HAP-1 (cell line): ENCODE measurements around the gene PTPRK.

Experiments used
- DNase-seq, 2 experiments: peaks; one replicate each; pipeline ENCODE4 v3.0.0-alpha.2; 2016 to 2020; ENCODE audit warnings: low spot score in 2 of 2
- H3K27me3 ChIP-seq: fragments of 250-450 bp; sonication (Bioruptor Pico); 2 replicates; pipeline ENCODE4 v1.5.1; 2020; ENCODE audit warnings: low read depth, mild to moderate bottlenecking, moderate library complexity
- H3K36me3 ChIP-seq: fragments of 250-450 bp; sonication (Bioruptor Pico); replicated peaks from 2 replicates; pipeline ENCODE4 v1.5.1; 2020; ENCODE audit warnings: mild to moderate bottlenecking
- H3K4me1 ChIP-seq: fragments of 250-450 bp; sonication (Bioruptor Pico); 2 replicates; pipeline ENCODE4 v1.5.1; 2020; ENCODE audit warnings: mild to moderate bottlenecking
- H3K4me3 ChIP-seq: fragments of 250-450 bp; sonication (Bioruptor Pico); 2 replicates; pipeline ENCODE4 v1.5.1; 2020; ENCODE audit warnings: mild to moderate bottlenecking, moderate library complexity
- H3K9me3 ChIP-seq: fragments of 250-450 bp; sonication (Bioruptor Pico); 2 replicates; pipeline ENCODE4 v1.5.1; 2020; ENCODE audit warnings: mild to moderate bottlenecking, moderate library complexity
- in situ Hi-C: fragments of 300-500 bp; cut with MboI; formaldehyde crosslinking; loops from 3 replicates; pipeline ENCODE4 v1.14.3; 2020; ENCODE audit warnings: low sequenced_read_pairs, inconsistent platforms, mixed read lengths

The PTPRK gene

DNA sequence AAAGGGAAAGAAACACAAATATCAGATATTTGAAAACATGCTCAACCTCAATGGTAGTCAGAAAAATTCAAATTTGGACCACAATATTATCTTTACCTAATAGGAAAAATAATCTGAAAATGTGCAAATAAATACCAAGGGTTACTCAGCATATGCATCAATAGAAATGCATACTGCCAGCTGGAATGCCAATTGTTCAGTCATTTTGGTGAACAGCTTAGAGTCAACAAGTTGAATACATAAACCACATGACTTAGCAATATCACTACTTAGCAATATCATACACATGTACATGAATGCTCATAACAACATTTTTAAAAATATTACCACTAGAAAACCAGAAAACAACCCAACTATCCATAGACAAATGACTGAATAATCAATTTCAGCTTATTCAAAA lies 212.7 kb downstream of the PTPRK start:
- H3K27me3 ChIP-seq, result no peaks in the 10 kb centered on the region
- no peak for DNase-seq
- in situ Hi-C loops, result no loop called here

DNA sequence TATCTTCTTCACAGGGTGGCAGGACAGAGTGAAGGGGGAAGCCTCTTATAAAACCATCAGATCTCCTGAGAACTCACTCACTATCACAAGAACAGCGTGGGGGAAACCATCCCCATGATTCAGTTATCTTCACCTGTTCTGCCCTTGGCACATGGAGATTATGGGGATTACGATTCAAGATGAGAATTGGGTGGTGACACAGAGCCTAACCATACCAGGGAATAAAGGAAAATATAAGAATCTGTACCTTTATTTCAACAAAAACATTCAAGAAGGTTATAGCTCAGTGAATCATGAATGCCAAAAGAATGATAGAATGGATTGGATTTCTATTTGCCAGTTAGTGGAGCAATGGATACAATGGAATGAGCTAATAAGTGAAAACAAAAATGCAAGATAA lies 214.4 kb downstream of the PTPRK start:
- in situ Hi-C loops, result no loop called here
- no peaks in the 10 kb centered on the region for H3K4me1 ChIP-seq
- H3K9me3 ChIP-seq, result no peaks in the 10 kb centered on the region
- no peak for DNase-seq
- H3K27me3 ChIP-seq, result no peaks in the 10 kb centered on the region
- no peak overlapping the region for H3K4me3 ChIP-seq
- no peaks in the 10 kb centered on the region for H3K36me3 ChIP-seq

More for the DNA sequence above, 212.7 kb downstream of the PTPRK start:
- Histone ChIP-seq H3K4me3 (no peak overlapping the region), H3K36me3 (no peaks in the 10 kb centered on the region), H3K9me3 (no peaks in the 10 kb centered on the region), H3K4me1 (no peaks in the 10 kb centered on the region)

DNA sequence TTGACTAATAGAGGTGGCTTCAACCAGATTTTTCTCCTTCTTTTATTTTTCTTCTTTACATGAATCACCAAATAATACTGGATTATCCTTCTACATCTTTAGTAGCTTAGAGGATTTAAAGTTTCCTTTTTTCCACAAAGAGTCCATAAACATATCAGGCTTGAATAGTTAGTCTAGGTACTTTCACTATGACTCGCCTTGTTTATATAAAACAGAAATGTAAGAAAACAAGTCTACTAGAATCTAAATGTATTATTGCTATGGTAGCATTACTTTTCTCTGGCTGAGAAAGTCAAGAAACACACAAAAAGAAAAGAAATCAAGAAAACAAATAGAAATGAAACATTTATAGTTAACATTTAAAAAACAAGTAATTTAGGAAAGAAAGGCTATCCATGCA lies 215.2 kb downstream of the PTPRK start:
- no peaks in the 10 kb centered on the region for H3K27me3 ChIP-seq
- DNase-seq, result no peak
- H3K36me3 ChIP-seq, result no peaks in the 10 kb centered on the region
- in situ Hi-C loops, result no loop called here
- no peaks in the 10 kb centered on the region for H3K4me1 ChIP-seq
- H3K4me3 ChIP-seq, result no peak overlapping the region
- H3K9me3 ChIP-seq, result no peaks in the 10 kb centered on the region

DNA sequence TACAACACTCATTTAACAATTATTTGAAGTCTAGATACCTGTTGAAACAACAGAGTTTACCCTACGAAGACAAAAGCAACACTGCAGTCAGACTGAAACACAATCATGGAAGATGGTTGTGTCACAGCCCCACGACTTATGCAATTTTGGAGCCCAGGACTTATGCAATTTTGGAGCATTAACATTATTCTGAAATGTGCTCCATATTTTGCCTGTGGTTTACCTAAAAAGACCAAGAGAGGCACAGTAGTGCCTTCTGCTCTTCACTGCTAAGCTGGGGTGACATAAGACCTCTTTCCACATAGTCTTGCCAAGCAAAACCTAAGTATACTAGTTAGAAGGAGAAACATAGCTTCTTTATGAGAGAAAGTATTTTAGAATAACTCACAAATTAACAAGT lies 216.5 kb downstream of the PTPRK start:
- in situ Hi-C loops, result no loop called here
- Histone ChIP-seq H3K4me3 (no peak overlapping the region), H3K9me3 (no peaks in the 10 kb centered on the region), H3K36me3 (no peaks in the 10 kb centered on the region), H3K4me1 (no peaks in the 10 kb centered on the region), H3K27me3 (no peaks in the 10 kb centered on the region)
- no peak for DNase-seq

DNA sequence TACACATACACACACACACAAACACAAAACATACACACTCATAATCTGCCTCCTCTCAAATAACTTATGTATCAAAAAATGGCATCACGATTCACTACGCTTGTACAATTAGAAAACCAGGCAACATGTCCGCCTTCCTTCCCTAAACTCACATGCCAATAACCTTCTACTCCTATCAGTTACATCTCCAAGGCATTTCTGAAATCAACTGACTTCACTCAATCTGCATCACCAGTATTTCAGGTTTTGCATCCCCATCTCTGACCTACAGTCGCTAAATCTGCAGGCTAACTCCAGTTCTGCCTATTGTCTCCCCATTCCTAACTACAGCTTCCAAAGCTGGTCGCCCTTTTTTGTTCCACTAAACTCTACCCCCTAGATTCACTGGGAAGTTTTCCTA lies 217.5 kb downstream of the PTPRK start:
- H3K9me3 ChIP-seq, result no peaks in the 10 kb centered on the region
- H3K27me3 ChIP-seq, result no peaks in the 10 kb centered on the region
- no peak overlapping the region for H3K4me3 ChIP-seq
- in situ Hi-C loops, result no loop called here
- H3K36me3 ChIP-seq, result no peaks in the 10 kb centered on the region
- DNase-seq, result no peak
- no peaks in the 10 kb centered on the region for H3K4me1 ChIP-seq

DNA sequence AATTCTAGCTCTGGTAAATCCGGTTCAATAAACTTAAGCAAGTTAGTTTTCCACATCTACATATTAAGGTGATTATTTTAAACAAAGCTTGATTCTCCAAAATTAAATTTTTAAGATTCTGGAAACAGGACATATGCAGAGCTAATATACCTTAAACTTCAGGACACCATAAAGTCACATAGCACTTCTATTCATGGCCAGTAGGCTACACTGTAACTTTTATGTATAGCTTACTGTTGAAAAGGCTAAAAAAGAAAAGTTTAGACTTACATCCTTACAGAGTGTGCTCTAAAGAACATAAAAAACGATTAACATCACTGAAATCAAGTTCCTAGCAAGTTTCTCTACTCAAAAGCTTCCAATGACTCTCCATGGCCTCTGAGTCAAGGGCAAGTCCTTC lies 224.7 kb downstream of the PTPRK start:
- Histone ChIP-seq H3K4me1 (no peaks in the 10 kb centered on the region), H3K36me3 (no peaks in the 10 kb centered on the region), H3K9me3 (no peaks in the 10 kb centered on the region), H3K27me3 (no peaks in the 10 kb centered on the region), H3K4me3 (no peak overlapping the region)
- in situ Hi-C loops, result no loop called here
- DNase-seq, result no peak

DNA sequence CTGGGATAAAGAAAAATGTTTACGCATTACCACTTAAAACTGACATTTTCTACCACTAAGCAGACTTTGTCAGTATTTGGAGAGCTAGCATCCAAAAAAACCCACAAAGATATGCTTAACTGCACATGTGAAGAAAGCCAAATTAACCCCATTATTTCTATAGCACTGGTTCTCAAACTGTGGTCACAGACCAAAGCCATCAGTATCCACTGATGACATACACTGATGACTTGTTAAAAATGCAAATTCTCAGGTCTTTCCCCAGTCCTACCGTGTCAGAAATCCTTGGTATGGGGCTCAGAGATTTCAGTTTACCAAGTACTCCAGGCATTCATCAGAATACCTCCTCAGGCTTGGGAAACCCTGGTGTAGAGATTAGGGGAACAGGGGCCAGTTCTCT lies 230.2 kb downstream of the PTPRK start:
- H3K27me3 ChIP-seq, result no peaks in the 10 kb centered on the region
- no peaks in the 10 kb centered on the region for H3K36me3 ChIP-seq
- no peak for DNase-seq
- no peak overlapping the region for H3K4me3 ChIP-seq
- in situ Hi-C loops, result no loop called here
- H3K9me3 ChIP-seq, result no peaks in the 10 kb centered on the region
- no peaks in the 10 kb centered on the region for H3K4me1 ChIP-seq

DNA sequence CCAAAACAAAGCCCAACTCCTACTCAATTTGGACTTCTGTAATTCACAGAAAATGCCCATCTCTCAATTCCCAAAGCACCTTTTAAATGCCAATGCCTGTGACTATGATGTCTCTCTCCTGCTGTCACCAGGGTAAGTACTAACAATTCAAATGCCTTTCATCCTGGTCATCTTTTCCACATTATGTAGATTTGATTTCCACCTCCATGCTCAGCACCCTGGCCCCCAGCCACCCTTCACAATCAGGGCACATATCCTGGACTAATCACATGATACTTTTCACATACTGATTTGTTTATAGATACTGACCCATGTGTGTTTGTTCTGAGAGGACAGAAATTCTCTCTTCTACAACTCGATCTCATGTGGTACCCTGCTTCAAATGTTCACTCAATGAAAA lies 236.3 kb downstream of the PTPRK start:
- Histone ChIP-seq H3K4me3 (no peak overlapping the region), H3K4me1 (no peaks in the 10 kb centered on the region), H3K9me3 (no peaks in the 10 kb centered on the region), H3K36me3 (no peaks in the 10 kb centered on the region), H3K27me3 (no peaks in the 10 kb centered on the region)
- no peak for DNase-seq
- in situ Hi-C loops, result no loop called here

DNA sequence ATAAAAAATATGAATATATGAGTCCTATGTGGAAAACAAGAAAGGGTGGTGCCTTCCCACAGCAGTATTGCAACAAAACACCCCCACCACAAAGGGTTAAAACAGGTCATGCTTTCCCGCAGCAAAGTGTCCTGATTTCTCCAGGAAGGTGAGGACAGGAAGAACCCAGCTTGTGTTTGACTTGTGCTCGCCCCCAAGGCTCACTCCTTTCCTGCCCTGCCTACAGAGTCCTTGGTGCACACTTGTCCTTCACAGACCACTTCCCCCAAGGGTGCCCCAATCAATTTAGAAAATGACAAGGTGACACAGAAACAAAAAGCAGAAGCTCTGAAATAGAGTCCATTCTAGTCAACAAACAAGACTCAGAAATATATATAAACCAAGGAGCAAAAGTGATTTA lies 237.4 kb downstream of the PTPRK start:
- in situ Hi-C loops, result no loop called here
- no peak overlapping the region for H3K4me3 ChIP-seq
- DNase-seq, result no peak
- no peaks in the 10 kb centered on the region for H3K9me3 ChIP-seq
- no peaks in the 10 kb centered on the region for H3K27me3 ChIP-seq
- no peaks in the 10 kb centered on the region for H3K4me1 ChIP-seq
- no peaks in the 10 kb centered on the region for H3K36me3 ChIP-seq

DNA sequence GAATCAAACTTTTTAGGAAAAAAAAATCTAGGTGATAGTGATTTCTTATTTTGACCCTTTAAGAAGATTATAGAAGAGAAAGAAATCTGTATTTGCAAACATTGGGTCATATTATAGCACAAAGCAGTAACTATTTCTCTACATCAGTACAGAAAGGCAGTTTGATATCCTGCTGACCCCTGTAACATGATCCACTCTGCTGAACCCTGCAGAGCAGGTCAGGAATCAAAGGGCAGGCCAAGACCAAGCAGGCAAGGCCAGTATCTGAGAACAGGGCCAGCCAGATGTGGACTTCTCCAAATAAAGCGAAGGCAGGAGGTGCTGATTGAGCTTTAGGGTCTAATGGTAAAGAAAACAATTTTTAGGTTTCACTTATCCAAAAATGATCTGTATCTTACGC lies 239.4 kb downstream of the PTPRK start:
- no peak overlapping the region for H3K4me3 ChIP-seq
- no peaks in the 10 kb centered on the region for H3K4me1 ChIP-seq
- H3K27me3 ChIP-seq, result no peaks in the 10 kb centered on the region
- no peaks in the 10 kb centered on the region for H3K9me3 ChIP-seq
- in situ Hi-C loops, result no loop called here
- DNase-seq, result no peak
- no peaks in the 10 kb centered on the region for H3K36me3 ChIP-seq

DNA sequence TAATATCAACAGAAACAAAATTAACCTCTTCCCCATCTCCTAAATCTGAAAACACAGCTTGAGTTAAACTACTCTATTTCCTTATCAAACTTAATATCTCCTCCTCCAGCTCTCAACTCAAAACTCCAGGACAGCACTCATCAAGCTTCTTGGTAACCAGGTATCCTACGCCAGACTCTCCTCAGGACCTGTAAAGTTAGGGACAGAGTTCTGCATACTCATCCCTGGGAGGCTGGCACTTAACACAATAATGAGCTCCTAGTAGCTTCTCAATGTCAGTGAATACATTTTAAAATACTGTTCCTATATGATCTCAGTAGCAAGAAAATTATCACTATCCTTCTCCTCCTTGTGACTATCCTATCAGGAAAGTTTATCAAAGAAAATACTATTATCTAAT lies 240.3 kb downstream of the PTPRK start:
- in situ Hi-C loops, result no loop called here
- Histone ChIP-seq H3K4me3 (no peak overlapping the region), H3K36me3 (no peaks in the 10 kb centered on the region), H3K27me3 (no peaks in the 10 kb centered on the region), H3K9me3 (no peaks in the 10 kb centered on the region), H3K4me1 (no peaks in the 10 kb centered on the region)
- no peak for DNase-seq

DNA sequence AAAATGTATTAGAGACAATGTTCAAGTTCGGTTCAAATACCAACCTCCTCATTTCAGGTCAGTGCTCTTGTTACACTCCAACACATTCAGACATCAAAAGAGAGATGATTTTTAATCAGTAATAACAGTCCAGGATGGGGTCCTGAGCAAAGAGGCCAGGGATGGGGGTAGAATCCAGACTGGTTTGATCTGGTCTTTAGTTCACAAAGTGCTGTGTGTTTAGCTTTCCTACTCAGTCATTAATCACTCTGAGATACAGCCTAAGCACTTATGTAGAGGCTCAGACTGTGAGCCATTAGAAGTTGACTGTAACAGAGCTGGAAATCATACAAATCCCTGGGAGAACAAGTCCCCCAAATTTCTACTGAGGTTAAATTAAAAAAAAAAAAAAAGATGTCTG lies 241.6 kb downstream of the PTPRK start:
- Histone ChIP-seq H3K4me3 (no peak overlapping the region), H3K36me3 (no peaks in the 10 kb centered on the region), H3K9me3 (no peaks in the 10 kb centered on the region), H3K27me3 (no peaks in the 10 kb centered on the region), H3K4me1 (no peaks in the 10 kb centered on the region)
- in situ Hi-C loops, result no loop called here
- DNase-seq, result no peak

DNA sequence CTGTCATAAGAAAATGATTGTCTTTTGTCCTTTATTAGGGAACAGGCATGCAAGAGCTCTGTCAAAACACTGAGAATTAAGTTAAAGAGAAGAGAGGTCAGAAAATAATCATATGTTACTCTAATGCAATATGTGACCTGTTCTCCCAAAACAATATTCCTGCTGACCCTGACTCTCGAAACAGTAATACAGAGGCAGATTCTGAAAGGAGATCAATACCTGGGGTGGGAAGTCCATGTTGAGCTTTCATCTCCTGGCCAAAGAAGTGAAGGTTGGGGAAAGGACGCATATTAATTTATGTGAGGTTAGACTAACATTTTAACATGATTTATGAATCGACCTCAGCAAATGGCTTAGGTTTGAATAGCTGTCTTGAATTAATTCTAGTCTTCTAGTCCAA lies 243.0 kb downstream of the PTPRK start:
- no peak overlapping the region for H3K4me3 ChIP-seq
- no peaks in the 10 kb centered on the region for H3K9me3 ChIP-seq
- H3K36me3 ChIP-seq, result no peaks in the 10 kb centered on the region
- in situ Hi-C loops, result no loop called here
- H3K4me1 ChIP-seq, result no peaks in the 10 kb centered on the region
- no peak for DNase-seq
- H3K27me3 ChIP-seq, result no peaks in the 10 kb centered on the region

DNA sequence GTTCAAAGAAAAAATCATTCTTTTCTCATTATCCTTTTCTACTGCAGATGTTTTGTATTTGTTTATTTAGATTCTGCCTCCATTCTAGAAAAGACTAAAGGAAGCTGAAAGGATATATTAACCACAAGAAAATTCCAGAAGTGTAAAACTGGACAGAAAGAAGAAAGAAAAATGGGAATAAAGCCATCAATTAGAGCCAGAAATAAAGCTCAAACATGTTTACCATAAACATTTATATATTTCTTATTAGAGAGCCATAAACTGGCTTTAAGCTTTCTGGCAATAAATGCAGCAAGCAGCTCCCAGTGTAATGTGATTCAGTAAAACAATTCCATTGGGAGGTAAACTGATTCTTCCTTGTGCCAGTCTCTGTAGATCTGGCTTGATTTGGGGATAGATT lies 244.1 kb downstream of the PTPRK start:
- in situ Hi-C loops, result no loop called here
- no peaks in the 10 kb centered on the region for H3K36me3 ChIP-seq
- no peaks in the 10 kb centered on the region for H3K9me3 ChIP-seq
- H3K4me1 ChIP-seq, result no peaks in the 10 kb centered on the region
- no peak for DNase-seq
- no peak overlapping the region for H3K4me3 ChIP-seq
- H3K27me3 ChIP-seq, result no peaks in the 10 kb centered on the region

DNA sequence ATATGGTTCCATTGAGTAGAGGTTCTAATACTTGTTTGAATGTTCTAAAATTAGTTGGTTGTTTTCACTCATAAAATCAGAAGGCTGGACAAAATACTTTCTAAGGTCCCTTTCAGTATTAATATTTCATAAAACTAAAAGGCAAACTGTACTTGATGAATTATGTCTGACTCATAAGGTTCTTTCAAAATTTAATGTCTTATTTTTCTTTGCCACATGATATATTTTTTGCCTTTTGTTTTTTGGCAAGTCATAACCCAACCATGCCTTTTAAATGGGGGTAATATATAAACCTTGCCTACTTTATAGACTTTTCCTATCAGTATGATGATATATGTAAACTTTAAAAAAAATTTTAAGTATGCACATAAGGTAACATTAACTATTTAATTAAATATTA lies 244.7 kb downstream of the PTPRK start:
- Histone ChIP-seq H3K4me1 (no peaks in the 10 kb centered on the region), H3K36me3 (no peaks in the 10 kb centered on the region), H3K27me3 (no peaks in the 10 kb centered on the region), H3K9me3 (no peaks in the 10 kb centered on the region), H3K4me3 (no peak overlapping the region)
- in situ Hi-C loops, result no loop called here
- DNase-seq, result no peak
